NCI-H460 (cell line): ENCODE measurements around the gene LYZ. TPM values are rescaled to one million over a fixed set of nuclear protein-coding genes. Genes with fewer than 3 reads are reported as not detected.

ENCODE experiments used
- DNase-seq: peaks from one replicate; pipeline ENCODE4 v3.0.0-alpha.2; 2016; ENCODE audit warnings: low read depth; ENCODE audit errors: extremely low read depth
- small RNA-seq, 2 experiments: library from RNA; depleted of rRNA; stranded (forward); fragments of <200 nt; gene quantifications; one replicate each; pipeline ENCODE3, GENCODE V24; 2014
- total RNA-seq: library from RNA; depleted of rRNA; stranded (reverse); fragments of >200 nt; shearing (Covaris generic); gene quantifications from 2 replicates; pipeline ENCODE4 v1.2.3, GENCODE V29; 2014; rRNA removed

LYZ gene
- total RNA-seq, 1 experiment from 2014 or later, result 0.57 TPM

- no peak for DNase-seq
These were observed 20.0 kb downstream of the LYZ start for GRCh38 chr12:69368171-69368570.

DNA sequence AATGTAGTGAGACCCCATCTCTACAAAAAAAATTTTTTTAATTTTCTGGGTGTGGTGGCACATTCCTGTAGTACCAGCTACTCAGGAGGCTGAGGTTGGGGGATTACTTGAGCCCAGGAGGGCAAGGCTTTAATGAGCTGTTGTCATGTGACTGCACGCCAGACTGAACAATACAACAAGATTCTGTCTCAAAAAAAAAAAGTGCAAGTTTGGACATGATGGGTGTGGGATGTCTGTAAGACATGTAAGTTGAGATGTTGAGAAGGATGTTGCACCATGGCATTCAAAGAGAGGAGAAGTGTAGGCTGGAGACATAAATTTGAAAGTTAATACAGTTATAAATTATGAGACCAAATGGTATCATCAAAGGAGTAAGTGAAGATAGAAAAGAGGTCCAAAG lies 34.9 kb downstream of the LYZ start:
- DNase-seq, result no peak

- DNase-seq, result no peak
These were observed 36.9 kb downstream of the LYZ start for GRCh38 chr12:69385038-69385437.

DNA sequence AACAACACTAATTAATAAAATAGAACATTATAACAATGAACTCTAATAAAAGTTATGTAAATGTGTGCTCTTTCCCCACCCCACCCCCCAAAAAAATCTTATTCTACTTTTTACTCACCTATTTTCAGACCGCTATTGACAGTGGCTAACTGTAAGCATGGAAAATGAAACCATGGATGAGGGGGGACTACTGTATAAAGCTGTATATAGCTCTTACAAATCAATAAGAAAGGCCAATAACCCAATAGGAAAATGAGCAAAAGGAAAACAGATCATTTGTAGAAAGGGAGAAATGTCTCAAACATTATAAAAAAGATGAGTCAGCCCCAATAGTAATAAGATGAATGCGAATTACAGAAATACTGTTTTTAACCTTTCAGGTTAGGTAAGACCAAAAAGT lies 38.7 kb downstream of the LYZ start:
- DNase-seq, result no peak

- DNase-seq, result peak; percentile 35
These were observed 40.2 kb downstream of the LYZ start for GRCh38 chr12:69388371-69388770.

DNA sequence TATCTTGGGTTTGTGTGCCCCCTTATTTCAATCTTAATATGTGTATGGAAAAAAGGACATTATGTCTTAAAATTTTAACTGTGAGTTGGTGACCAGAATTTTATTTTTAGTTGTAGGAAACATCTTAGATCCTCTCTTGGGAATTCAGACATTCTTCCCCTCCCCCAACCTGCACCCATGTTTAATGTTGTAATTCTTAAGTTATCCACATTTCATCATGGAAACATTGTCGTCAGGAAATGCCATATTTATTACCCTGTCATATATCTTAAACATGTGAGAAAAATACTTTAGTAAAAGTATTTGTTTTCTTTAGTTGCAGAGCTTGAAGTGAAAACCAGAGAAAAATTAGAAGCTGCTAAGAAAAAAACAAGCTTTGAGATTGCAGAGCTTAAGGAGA lies 41.6 kb downstream of the LYZ start:
- no peak for DNase-seq

- DNase-seq, result no peak
These were observed 44.2 kb downstream of the LYZ start for GRCh38 chr12:69392179-69392928.

DNA sequence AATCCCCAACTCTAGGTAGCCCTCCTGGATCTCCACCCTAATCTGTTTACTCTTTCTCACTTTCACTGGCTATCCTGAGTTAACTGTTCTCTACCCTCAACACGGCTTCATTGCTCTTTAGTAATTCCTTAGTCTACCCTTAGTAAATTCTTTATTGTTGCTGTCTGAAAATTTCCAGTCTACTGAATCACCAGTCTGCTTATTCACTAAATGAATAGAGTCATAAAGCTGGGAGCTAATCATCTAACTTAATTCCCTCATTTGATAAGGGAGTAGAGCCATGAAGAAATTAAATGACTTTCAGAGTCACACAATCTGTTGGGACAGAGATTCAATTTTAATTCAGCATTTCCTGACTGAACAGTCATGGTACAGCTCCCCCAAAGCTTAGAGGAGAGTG lies 47.9 kb downstream of the LYZ start:
- DNase-seq, result no peak

DNA sequence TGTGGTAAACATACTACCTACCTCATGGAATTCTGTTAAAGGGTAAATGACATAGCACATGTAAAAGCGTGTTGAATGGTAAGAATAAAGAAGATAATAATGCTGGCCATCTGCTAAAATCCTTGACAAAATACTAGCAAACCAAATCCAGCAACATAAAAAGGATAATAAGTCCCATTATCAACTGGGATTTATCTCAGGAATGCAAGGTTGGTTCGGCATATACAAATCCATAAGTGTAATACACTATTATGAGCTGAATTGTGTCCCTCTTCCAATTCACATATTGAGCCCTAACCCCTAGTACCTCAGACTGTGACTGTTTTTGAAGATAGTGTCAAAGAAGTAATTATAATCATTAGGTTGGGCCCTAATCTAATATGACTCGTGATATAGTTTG lies 48.8 kb downstream of the LYZ start:
- DNase-seq, result no peak

DNA sequence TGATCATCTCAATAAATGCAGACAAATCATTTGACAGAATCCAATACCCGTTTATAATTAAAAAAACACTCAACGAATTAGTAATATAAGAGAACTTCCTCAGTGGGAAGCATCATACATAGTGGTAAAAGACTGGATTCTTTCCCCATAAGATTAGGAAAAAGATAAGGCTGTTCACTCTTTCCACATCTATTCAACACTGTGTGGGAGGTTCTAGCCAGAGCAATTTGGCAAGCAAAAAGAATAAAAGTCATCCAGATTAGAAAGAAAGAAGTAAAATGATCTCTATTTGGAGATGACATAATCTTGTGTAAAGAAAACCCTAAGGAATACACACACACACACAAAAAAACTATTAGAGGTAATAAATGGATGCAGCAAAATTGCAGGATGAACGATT lies 49.8 kb downstream of the LYZ start:
- DNase-seq, result no peak

DNA sequence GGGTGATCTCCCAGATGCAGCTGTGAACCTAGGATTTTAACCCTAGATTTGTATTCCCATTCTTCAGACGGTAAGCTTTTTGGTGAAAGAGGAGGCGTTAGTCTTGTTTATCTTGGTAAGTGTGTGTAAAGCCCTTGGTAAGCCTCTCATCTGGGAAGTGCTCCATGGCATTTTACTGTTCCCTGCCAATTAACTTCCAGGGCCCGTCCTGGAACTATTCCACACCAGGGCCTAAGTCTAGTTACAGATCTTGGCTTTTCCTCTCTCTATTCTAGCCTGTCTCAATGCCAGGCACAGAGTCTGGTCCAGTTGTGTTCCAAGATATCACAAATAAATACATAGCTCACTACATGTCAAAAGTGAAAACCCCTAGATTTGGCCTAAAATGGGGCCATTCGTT lies 53.8 kb downstream of the LYZ start:
- DNase-seq, result no peak

Small RNA genes within 50 kb of the gene (small RNA-seq; reads per million reads assigned to genes)
- 0 reads per million in 2 experiments for gene RN7SL804P

Other genes with a start within 250 kb of the LYZ start
- 58.7 and 91.7 TPM in 2 replicates for gene CPSF6, start 108.8 kb upstream of the LYZ start, total RNA-seq
- gene YEATS4, start 11.4 kb downstream of the LYZ start, total RNA-seq, result 58.6 and 61.5 TPM in 2 replicates
- gene FRS2, start 122.0 kb downstream of the LYZ start, total RNA-seq, result 26.5 and 26.7 TPM in 2 replicates
- gene CCT2, start 237.1 kb downstream of the LYZ start, total RNA-seq, result 332 and 348 TPM in 2 replicates